ENCODE data around the gene TEX10.

- no peak for TF ChIP-seq ZNF549 (tag by site-specific recombination; IDR thresholded peaks at IDR 0.05)
- no peak for TF ChIP-seq CTCF (tag by site-specific recombination; IDR thresholded peaks at IDR 0.05)
- no peak for TF ChIP-seq ZNF677 (tag by site-specific recombination; IDR thresholded peaks at IDR 0.05)
Measured at GRCh38 chr9:100377015-100377414, 24.3 kb upstream of the TEX10 start.
